Parathyroid adenoma (tissue), 2 donors: ENCODE measurements around the gene MME.
"Not testable (repeated sequence)": the region's sequence is repeated elsewhere in the genome, so short reads cannot be mapped to it uniquely, and the experiment has no call there.

Experiments
- H2AFZ ChIP-seq: fragments of 300-600 bp; sonication (generic); one replicate; pipeline ENCODE4 v1.7.0; 2017; ENCODE audit warnings: antibody characterized with exemption, mild to moderate bottlenecking
- H3K27ac ChIP-seq: fragments of 300-600 bp; sonication (generic); one replicate; pipeline ENCODE4 v1.7.0; 2017
- H3K27me3 ChIP-seq: fragments of 300-600 bp; sonication (generic); one replicate; pipeline ENCODE4 v1.7.0; 2017; ENCODE audit warnings: low read length; ENCODE audit not compliant: control insufficient read depth, insufficient read depth
- H3K36me3 ChIP-seq: fragments of 300-600 bp; sonication (generic); one replicate; pipeline ENCODE4 v1.7.0; 2017; ENCODE audit warnings: low read length; ENCODE audit not compliant: control insufficient read depth, insufficient read depth
- H3K4me1 ChIP-seq: fragments of 300-600 bp; sonication (generic); one replicate; pipeline ENCODE4 v1.7.0; 2017; ENCODE audit warnings: control low read depth
- H3K4me2 ChIP-seq: fragments of 300-600 bp; sonication (generic); one replicate; pipeline ENCODE4 v1.7.0; 2017; ENCODE audit warnings: low read length
- H3K4me3 ChIP-seq: fragments of 300-600 bp; sonication (generic); one replicate; pipeline ENCODE4 v1.7.0; 2017; ENCODE audit warnings: low read depth, low read length
- H3K79me2 ChIP-seq: fragments of 300-600 bp; sonication (generic); one replicate; pipeline ENCODE4 v1.7.0; 2017; ENCODE audit warnings: control low read depth
- H3K9ac ChIP-seq: fragments of 300-600 bp; sonication (generic); one replicate; pipeline ENCODE4 v1.7.0; 2017; ENCODE audit warnings: mild to moderate bottlenecking
- H3K9me3 ChIP-seq: fragments of 300-600 bp; sonication (generic); one replicate; pipeline ENCODE4 v1.7.0; 2017; ENCODE audit warnings: low read length; ENCODE audit not compliant: control insufficient read depth
- CTCF ChIP-seq: fragments of 300-600 bp; sonication (generic); IDR thresholded peaks from one replicate; pipeline ENCODE4 v1.7.0; 2017; ENCODE audit warnings: antibody characterized with exemption, mild to moderate bottlenecking
- donor health status: primary hyperparathyroidism.

The MME gene

GRCh38 chr3:155204851-155205250 lies 124.7 kb downstream of the MME start:
- Histone ChIP-seq H3K9ac (no peak overlapping the region), H3K4me3 (no peak overlapping the region), H3K4me1 (no peaks in the 10 kb centered on the region), H3K9me3 (no peaks in the 10 kb centered on the region), H3K36me3 (no peaks in the 10 kb centered on the region), H3K79me2 (no peaks in the 10 kb centered on the region), H3K27ac (no peak overlapping the region), H2AFZ (no peak overlapping the region), H3K27me3 (no peaks in the 10 kb centered on the region), H3K4me2 (no peak overlapping the region)
- no peak for TF ChIP-seq CTCF

DNA sequence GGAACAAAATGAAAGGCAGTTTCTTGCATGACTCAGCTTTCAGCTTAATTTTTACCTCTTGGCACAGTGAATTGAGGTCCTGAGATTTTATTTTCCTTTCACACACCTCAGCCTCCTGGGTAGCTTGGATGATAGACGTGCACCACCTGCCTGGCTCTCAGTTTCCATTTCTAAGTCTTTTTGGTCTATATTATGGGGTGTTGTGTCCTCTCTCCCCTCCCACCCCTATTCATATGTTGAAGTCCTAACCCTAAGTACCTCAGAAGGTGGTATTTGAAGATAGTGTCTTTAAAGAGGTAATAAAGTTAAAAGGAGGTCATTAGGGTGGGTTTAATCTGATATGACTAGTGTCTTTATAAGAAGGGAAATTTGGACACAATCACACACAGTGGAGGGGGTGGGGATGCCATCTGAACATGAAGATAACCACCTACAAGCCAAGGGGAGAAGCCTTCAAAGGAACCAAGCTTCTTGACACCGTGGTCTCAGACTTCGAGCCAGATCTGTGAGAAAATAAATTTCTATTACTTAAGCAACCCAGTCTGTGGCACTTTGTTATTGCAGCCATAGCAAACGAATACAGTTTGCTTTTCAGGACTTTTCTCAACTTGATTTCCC lies 128.2 kb downstream of the MME start:
- Histone ChIP-seq H3K9ac (no peak overlapping the region), H3K4me1 (no peaks in the 10 kb centered on the region), H3K27me3 (no peaks in the 10 kb centered on the region), H3K4me2 (no peak overlapping the region), H2AFZ (no peak overlapping the region), H3K27ac (no peak overlapping the region), H3K9me3 (no peaks in the 10 kb centered on the region), H3K36me3 (no peaks in the 10 kb centered on the region), H3K4me3 (no peak overlapping the region), H3K79me2 (no peaks in the 10 kb centered on the region)
- TF ChIP-seq CTCF: no peak

- H3K27ac ChIP-seq: no peak overlapping the region
- H3K9ac ChIP-seq: no peak overlapping the region
- no peaks in the 10 kb centered on the region for H3K36me3 ChIP-seq
- no peaks in the 10 kb centered on the region for H3K9me3 ChIP-seq
- no peak overlapping the region for H3K4me2 ChIP-seq
- H3K27me3 ChIP-seq: no peaks in the 10 kb centered on the region
- no peaks in the 10 kb centered on the region for H3K4me1 ChIP-seq
- H3K4me3 ChIP-seq: no peak overlapping the region
- TF ChIP-seq CTCF: no peak
- no peaks in the 10 kb centered on the region for H3K79me2 ChIP-seq
- H2AFZ ChIP-seq: peak overlapping the region; percentile 6
These were observed 130.6 kb downstream of the MME start for GRCh38 chr3:155210736-155211135.

- Histone ChIP-seq H3K4me2 (no peak overlapping the region), H3K9me3 (no peaks in the 10 kb centered on the region), H3K27ac (no peak overlapping the region), H3K27me3 (no peaks in the 10 kb centered on the region), H3K36me3 (no peaks in the 10 kb centered on the region), H3K79me2 (no peaks in the 10 kb centered on the region), H3K4me3 (no peak overlapping the region), H3K4me1 (no peaks in the 10 kb centered on the region), H3K9ac (no peak overlapping the region), H2AFZ (no peak overlapping the region)
- TF ChIP-seq CTCF: no peak
These were observed 131.1 kb downstream of the MME start for GRCh38 chr3:155211266-155211665.

GRCh38 chr3:155211940-155212339 lies 131.8 kb downstream of the MME start:
- Histone ChIP-seq H3K9ac (no peak overlapping the region), H3K27ac (no peak overlapping the region), H3K36me3 (no peaks in the 10 kb centered on the region), H2AFZ (no peak overlapping the region), H3K4me2 (no peak overlapping the region), H3K4me3 (no peak overlapping the region), H3K27me3 (no peaks in the 10 kb centered on the region), H3K4me1 (no peaks in the 10 kb centered on the region), H3K79me2 (no peaks in the 10 kb centered on the region), H3K9me3 (no peaks in the 10 kb centered on the region)
- TF ChIP-seq CTCF: no peak

GRCh38 chr3:155216007-155216406 lies 135.9 kb downstream of the MME start:
- not testable (repeated sequence) for H3K36me3 ChIP-seq, H2AFZ ChIP-seq, H3K4me3 ChIP-seq, H3K4me2 ChIP-seq, H3K9me3 ChIP-seq, H3K27ac ChIP-seq, H3K9ac ChIP-seq, H3K79me2 ChIP-seq, H3K27me3 ChIP-seq, H3K4me1 ChIP-seq
